CD4-positive, alpha-beta T cell treated with Interleukin-17A for 4 hours (primary cell): ENCODE results near the gene CARS2.

Source experiments
- DNase-seq: peaks from one replicate; pipeline ENCODE4 v3.0.0-alpha.2; 2020; ENCODE audit warnings: mixed read lengths

CARS2 gene

DNA sequence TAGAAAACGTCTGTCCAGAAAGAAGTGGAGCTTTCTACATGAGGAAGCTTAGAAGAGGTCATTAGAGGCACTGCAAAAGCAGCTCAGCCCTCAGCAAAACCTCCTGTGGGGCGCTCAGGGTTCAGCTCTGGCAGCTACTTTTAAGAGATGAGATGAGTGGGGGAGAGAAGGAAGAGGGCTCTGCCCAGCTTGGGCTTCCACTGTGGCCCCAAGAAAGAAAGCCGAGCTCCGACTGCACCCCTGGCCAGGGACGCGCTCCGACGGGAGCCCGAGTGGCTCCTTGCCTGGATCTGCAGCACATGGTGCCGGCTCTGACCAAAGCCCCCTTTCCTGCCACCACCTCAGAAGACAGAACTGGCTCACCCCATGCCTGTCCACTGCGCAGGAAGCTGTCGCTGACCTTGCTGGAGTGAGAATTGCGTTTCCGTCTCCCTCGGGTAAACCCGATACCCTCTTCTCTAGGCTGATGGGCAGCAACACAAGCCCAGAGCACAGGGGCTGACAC lies 54.1 kb downstream of the CARS2 start:
- no peak for DNase-seq

- no peak for DNase-seq
Measured at GRCh38 chr13:110651271-110651670, 54.6 kb downstream of the CARS2 start.

GRCh38 chr13:110650436-110650835 lies 55.5 kb downstream of the CARS2 start:
- no peak for DNase-seq

GRCh38 chr13:110649551-110649950 lies 56.4 kb downstream of the CARS2 start:
- DNase-seq = no peak

DNA sequence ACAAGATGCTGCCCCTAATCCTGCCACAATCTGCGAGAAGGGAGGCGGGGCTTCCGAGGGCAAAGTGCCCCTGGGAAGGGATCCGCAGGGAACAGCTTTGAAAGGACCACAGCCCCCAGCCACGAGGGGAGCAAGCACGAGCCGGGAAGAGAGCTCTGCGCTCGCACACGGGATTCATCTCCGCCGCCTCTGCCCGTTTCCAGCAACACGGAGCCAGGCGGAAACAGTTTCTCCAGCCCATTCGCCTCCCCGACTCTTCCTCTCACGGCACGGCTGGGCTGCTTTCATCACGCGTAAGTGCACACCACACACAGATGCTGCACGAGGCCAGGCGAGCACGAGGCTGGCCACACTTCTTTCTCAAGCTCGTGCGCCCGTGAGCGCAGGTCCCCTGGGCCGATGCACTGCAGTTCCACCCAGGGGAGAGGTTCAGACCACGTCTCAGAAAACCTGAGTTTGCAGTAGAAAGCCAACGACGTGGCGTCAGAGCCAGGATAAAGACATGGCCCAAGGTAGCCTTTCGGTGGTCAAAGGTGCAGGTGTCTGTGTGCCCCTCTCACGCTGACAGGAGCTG lies 57.0 kb downstream of the CARS2 start:
- no peak for DNase-seq

DNA sequence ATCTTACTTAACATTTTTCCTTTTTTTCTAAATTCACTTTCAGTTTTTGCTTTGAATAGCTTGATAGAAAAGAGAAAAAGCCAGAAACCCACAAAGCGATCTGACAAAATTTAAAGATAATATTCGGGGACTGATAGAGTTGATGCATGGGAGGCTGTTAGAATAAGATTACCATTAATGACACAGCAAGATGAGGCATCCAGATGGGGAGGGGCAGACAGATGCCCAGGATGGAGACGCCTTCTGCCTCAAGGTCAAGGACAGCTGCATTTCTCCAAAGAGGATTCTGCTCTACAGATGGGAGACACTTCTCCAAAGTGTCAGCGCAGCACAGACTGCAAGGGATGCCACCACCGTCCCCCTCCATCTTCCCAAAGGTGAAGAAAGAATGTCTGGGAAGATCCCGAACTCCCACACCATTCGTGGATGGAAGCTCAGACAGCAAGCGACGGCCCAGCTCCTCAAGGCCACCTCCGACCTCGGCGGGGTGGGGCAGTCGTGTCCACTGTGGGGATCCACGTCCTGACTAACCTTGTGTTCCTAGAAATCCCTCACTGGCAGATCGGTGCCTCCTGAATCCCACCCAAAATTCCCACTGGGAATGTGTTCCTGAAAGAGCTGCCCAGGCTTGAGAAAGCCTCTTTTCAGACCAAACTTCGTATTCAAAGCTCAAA lies 57.6 kb downstream of the CARS2 start:
- no peak for DNase-seq

DNA sequence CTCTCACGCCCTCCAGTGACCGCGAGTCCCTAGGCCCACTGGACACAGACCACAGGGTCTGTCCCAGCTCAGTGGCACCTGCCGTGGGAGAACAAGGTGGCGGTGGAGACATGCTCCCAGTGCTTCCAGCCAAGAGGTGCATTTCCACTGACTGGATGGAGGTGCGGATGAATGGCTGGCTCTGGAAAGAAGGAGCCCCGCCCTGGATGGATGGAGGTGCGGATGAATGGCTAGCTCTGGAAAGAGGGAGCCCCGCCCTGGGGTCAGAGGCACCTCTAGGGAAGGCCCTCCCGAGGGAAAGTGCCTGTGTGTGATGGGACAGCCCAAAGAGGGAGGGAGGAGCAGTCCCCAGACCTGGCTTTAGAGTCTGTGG lies 58.6 kb downstream of the CARS2 start:
- no peak for DNase-seq

DNA sequence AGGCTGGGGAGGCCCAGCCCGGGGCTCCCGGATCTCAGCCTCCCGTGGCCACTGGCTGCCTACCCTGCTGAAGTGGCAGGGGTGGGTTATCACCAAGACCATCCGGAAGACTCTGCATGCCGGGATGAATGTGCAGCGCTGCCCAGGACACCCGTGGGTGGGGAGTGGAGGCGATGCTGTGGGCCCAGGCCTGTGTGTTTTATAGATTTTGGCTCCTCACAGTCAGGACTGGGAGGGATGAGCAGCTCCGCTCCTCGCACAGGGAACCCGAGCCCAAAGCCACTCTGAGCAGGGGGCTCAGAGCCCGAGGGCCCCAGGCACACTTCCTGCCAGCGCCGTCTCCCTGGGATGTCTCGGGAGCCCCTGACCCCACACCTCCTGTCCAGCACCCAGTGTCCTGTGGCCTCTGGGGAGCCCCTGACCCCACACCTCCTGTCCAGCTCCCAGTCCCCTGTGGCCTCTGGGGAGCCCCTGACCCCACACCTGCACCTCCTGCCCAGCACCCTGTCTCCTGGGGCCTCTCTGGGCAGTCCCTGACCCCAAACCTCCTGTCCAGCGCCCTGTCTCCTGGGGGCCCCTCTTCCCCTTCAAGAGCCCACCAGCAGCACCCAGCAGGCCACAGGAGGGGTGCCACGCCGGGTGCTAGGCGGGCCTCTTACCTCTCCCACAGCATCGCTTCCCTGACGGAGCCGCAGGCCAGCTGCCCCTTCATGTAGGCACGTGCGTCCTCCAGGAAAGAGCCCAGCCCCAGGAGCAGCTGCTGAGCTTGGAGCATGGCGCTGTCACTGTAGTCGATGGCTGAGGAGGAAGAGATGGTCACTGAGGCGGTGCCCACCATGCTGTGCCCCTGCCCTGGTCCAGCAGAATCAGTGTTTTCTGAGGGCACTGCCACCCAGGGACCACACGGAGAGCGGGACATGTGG lies 59.2 kb downstream of the CARS2 start:
- no peak for DNase-seq

- DNase-seq = no peak
Measured at GRCh38 chr13:110645750-110646149, 60.2 kb downstream of the CARS2 start.

DNA sequence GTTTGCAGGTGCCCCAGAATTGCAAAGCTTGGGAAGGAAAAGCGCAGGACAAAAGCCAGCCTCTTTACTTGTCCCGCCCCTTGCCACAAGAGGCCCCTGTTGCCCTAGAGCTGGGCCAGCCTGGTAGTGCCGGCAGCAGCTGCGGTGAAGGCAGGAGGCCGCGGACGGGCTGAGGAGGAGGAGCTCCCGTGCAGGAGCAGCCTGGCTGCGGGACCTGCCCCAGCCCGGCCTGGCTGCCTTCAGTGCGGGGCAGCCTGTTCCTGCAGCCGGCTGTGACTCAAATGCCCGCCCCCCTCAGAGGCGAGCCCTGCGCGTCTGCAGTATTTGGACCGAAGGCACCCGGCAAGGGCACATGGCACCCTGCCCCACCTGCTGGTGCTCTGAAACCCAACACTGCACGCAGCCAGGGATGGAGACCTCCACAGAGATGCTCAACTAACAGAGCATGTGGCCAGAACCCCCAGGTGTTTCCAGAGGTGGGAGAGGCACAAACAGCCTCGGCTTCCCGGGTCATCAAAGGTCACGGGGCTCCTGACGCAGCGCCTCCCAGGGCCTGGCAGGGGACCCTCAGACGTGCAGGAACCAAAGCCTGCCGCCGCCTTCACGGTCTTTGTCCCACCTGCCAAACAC lies 60.9 kb downstream of the CARS2 start:
- peak; percentile 58 for DNase-seq

GRCh38 chr13:110643768-110644421 lies 62.0 kb downstream of the CARS2 start:
- no peak for DNase-seq

GRCh38 chr13:110643324-110643723 lies 62.6 kb downstream of the CARS2 start:
- DNase-seq = no peak

GRCh38 chr13:110642291-110642981 lies 63.5 kb downstream of the CARS2 start:
- DNase-seq = no peak

DNA sequence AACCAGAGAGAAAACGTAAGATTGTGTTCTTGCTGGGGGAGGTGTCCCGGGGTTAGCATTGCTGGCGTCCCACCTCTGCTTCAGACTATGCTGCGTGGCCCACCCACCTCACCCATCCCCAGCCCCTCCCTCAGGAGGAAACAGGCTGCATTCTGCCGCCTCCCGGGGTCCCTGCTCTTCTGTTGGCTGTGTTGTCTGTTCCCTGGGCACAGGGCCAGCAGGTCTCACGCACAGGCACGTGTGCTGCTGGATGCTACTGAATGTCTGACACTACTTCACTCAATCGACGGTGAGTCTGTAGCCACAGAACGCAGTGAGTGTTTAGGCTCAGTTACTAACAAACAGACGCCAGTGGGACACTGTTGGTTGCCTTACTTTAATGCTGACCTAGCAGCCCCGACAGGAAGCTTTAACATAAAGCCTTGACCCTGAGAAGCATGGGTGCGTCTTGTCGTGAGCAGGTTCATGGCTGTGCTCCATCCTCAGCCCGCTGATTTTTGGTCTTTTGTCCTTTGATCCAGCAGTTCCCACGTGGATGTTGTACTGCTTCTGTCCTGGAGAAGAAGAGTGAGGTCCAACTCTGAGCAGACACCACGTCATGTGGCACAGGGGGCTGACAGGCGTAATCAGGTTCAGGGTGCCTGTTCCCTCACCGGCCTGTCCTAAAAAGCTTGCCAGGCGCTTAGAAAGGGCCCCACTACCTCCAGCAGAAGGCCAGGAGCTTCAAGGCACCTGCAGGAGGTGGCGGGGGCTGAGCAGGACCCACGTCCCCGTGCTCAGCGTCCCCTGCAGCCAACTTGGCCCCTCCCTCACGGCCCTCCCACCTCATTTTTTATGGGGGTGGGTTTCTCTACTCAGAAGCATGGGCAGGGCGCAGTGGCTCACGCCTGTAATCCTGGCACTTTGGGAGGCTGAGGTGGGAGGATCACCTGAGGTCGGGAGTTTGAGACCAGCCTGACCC lies 64.6 kb downstream of the CARS2 start:
- DNase-seq = no peak

DNA sequence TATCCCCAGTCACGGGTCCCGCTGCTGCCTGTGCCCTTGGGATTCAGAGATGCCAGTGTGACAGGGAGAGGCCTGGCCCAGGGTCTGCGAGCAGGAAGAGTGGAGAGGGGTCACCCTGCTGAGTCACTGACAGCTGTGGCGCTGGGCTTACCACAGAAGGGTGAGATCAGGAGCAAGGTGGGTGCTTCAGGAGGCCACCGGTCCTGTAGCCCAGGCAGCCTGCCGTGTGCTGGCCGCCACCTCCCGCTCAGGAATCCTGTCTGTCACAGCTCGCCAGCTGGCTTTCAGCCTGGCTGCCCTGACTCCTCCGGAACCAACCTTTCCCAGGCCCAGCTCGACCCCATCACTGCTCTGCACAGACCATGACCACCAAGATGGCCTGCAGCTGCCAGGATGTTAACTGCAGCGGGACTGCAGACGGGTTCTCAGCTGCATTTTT lies 65.3 kb downstream of the CARS2 start:
- DNase-seq = no peak

- no peak for DNase-seq
Measured at GRCh38 chr13:110639935-110640334, 66.0 kb downstream of the CARS2 start.

- no peak for DNase-seq
Measured at GRCh38 chr13:110638814-110639806, 66.8 kb downstream of the CARS2 start.

DNA sequence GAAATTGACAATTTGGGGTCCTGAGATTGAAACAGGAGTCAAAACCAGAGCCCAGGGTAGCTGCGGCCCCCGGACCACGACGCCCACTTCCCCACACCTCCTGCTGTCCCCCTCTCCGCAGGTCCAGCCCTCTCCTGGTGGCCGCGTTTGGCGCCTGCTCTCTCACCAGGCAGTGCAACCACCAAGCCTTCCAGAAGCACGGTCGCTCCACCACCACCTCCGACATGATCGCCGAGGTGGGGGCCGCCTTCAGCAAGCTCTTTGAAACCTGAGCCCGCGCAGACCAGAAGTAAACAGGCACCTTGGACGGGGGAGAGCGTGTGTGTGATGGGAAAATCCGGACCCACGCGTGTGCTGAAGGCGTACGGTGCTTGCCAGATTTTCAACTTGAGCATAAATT lies 67.7 kb downstream of the CARS2 start:
- no peak for DNase-seq

GRCh38 chr13:110637747-110638146 lies 68.2 kb downstream of the CARS2 start:
- no peak for DNase-seq
